CD4-positive, alpha-beta T cell treated with Interleukin-15 for 4 hours (primary cell): ENCODE results near the gene HNF1B.
"Not testable (repeated sequence)": the region's sequence is repeated elsewhere in the genome, so short reads cannot be mapped to it uniquely, and the experiment has no call there.

Experiments
- DNase-seq: peaks from one replicate; pipeline ENCODE4 v3.0.0-alpha.2; 2020; ENCODE audit warnings: low spot score

The HNF1B gene, protein sequence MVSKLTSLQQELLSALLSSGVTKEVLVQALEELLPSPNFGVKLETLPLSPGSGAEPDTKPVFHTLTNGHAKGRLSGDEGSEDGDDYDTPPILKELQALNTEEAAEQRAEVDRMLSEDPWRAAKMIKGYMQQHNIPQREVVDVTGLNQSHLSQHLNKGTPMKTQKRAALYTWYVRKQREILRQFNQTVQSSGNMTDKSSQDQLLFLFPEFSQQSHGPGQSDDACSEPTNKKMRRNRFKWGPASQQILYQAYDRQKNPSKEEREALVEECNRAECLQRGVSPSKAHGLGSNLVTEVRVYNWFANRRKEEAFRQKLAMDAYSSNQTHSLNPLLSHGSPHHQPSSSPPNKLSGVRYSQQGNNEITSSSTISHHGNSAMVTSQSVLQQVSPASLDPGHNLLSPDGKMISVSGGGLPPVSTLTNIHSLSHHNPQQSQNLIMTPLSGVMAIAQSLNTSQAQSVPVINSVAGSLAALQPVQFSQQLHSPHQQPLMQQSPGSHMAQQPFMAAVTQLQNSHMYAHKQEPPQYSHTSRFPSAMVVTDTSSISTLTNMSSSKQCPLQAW

GRCh38 chr17:37744961-37745800, at the start of gene HNF1B:
TSS of gene HNF1B (minus strand) at chr17:37745059. CDS start at chr17:37744884, 175 bp downstream.
- no peak for DNase-seq

- no peak for DNase-seq
These were observed 47.9 kb upstream of the HNF1B start for GRCh38 chr17:37792787-37793186.

DNA sequence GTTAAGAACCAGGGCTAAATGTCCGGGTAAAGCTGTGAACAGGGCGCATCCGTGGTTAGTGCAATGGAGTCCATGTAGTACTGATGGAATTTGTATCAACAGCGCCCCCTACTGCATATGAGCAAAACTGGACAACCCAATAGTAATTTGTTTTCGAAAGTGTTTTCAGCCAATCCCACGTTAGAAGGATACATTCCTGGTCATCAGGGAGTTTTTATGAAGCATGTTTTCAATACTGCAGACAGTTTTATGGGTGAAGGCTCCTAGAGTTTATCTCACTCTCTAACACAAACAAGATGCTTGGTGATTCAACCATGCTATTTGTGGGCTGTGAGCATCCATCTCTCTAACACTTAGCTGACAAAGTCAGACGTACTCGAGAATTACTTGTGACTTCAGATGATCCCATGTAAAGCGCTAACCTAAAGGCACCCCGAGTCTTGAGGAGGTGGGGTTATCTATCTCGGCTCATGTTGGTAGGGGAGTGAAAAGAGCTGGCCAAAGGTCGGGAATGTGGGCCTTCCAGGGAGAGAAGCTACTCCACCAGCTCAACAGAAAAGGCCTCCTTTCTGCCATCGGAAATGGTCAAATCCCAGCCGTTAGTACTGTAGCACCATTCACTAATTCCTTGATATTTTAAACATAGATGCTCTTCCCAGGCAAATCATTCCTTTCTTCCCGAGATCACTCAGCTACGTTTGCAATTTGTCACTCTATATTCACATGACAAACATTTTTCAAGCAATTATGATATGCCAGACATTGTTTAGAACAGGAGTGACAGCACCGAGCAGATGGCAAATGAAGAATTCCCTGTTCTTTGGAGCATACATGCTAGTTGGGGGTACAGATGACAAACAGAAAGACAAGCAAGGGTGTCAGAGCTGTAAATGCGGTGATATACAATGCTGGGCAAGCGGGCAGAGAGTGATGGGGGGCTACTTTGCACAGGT, 46.9 kb upstream of the HNF1B start:
- DNase-seq = peak; percentile 45

- no peak for DNase-seq
These were observed 45.1 kb upstream of the HNF1B start for GRCh38 chr17:37789771-37790541.

DNA sequence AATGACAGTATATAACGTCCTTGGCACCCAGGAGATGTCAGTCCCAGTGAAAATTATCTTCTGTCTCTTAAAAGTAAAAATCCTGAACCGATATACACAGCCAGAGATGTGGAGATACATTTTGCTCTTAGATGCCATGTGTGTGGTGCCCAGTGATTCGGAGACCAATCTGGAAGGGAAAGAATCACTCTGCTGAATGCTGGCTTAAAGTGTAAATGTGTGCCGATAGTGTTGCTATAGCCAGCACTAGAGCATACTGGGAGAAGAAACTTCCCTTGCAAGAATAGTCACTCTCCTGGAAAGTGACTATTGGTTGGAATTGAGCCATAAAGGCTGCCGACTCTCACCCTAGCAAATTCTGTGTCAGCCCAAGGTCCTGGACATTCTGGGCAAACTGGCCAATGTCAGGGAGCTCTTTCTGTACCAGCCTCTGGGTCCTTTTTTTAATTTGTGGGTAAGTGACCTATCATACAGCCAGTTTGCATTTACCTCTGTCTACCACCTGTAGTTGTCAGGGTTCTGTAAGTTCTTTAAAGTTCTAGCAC, 44.2 kb upstream of the HNF1B start:
- no peak for DNase-seq

DNA sequence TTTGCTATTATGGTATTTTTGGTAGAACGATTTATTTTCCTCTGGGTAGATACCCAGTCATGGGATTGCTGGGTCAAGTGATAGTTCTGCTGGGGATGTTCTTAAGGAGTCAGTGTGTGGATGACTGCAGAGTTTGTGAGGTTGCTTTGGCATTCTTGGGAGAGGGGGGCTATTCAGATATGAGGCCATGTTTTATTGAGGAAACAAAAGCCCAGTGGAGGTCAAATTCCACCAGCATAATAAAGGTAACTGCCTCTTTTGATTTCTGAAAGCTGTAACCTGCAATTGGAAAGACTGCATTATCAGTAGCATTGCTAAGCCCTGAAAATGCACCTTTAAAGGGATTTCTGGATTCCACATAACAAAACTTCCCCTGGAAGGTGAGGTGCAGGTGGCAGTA, 43.7 kb upstream of the HNF1B start:
- DNase-seq = no peak

GRCh38 chr17:37787055-37787757, 42.3 kb upstream of the HNF1B start:
- DNase-seq = no peak

- DNase-seq = no peak
These were observed 41.6 kb upstream of the HNF1B start for GRCh38 chr17:37786481-37786880.

GRCh38 chr17:37782460-37782859, 37.6 kb upstream of the HNF1B start:
- not testable (repeated sequence) for DNase-seq

- DNase-seq = no peak
These were observed 36.6 kb upstream of the HNF1B start for GRCh38 chr17:37781451-37781850.

GRCh38 chr17:37779554-37779953, 34.7 kb upstream of the HNF1B start:
- DNase-seq = no peak

DNA sequence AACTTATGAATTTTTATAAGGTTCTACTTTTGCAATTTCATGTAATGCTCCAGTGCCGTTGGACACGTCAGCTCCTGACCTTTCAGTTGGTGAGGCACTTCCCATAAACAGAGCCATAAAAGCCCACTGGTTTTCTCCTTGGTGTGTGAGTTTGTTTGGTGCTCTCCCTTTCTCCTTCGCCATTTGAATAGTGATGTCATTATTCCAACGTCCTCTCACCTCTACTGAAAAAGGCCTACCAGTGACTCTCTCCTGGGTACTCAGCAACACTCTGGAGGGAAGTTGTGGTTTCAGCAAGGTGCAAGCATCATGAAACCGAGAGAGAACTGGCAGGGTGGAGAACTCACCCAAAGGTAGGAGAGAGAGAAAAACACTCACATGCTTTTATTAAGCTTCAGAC, 29.6 kb upstream of the HNF1B start:
- peak; percentile 14 for DNase-seq

DNA sequence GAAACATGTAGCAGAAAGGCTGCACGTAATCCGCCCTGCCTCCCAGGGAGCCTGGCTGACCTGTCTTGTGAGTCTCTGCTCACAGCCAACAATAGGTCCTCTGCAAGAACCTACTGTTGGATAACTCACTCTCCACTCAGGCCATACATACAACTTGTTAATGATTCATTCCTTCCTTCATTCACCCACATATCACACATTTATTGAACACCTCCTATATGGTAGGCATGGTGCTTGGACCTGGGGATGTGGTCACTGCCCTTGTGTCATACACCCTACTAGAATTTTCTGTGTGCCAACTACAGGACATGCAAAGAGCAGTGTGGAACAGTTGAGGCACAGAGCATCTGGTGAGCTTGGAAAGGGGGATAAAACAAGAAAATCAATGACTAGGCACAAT, 28.1 kb upstream of the HNF1B start:
- no peak for DNase-seq

DNA sequence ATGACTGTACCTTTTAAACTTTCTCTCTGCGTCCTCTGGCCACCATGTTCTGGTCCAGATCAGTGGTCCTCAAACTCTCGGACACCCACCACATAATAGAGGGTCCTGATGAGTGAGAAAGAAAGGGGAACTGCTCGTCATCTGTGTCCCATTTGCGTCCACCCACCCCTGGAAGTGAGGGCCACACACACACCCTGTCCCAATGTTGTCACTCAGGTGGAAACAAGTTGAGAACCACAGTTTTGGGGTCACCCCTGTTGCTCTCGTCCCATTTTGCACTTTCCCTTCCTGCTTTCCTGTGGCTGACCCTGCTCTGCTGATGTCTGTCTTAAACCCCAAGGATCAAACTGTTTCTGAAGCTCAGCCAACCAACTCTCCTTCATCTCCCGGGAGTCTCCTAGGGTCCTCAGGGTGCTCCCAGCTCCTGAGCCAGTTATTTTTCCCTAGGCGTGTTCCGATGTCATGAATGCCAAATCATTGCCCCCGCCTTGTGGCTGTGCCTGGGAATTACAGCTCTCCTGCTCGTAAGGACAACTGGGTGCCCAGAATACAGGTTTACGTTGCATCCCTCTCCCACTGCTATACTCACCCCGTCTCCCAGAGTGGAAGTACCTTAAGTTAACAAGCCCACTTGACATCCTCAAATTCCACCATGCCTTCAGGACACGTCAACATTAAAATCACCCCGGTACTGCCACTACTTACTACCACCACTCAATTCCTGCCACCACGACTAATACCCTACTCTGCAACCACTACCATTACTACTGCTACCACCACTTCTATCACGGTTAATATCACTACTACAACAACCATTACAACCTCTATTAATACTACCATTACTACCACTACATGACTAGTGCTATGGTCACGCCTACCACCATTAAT, 26.0 kb upstream of the HNF1B start:
- no peak for DNase-seq

- no peak for DNase-seq
These were observed 24.2 kb upstream of the HNF1B start for GRCh38 chr17:37769050-37769449.

DNA sequence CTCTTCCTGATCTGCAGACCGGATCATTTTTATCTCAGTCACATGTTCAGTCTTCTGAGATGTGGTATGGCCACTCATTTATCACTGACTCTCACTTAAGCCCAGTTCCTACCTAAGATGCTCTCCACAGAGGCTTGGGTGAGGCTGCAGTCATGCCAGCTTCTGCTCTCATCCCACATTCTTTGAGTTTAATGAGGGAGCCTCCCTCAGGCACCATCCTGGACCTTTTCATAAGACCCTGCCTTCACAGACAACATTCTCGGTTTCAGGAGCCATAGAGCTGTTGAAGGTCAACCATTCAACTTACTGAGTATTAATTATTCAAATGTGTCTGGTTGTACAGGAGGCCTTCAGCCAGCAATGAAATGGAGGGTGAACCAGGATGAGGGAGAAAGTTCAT, 23.6 kb upstream of the HNF1B start:
- no peak for DNase-seq

GRCh38 chr17:37766971-37767370, 22.1 kb upstream of the HNF1B start:
- DNase-seq = no peak

- no peak for DNase-seq
These were observed 19.5 kb upstream of the HNF1B start for GRCh38 chr17:37764383-37764782.

DNA sequence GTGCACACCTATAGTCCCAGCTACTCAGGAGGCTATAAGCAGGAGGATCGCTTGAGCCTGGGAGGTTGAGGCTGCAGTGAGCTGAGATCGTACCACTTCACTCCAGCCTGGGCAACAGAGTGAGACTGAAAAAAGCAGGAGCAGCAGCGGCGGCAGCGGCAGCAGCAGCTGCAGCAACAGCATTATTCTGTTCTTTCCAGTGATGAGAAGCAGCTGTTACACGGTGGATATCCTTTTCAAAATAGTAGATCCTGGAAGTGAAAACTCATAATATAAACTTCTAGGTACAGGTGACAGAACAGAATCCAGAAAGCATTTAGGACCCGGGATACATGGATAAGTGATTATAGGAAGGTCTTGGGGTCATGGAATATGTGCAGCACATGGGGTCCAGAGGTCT, 17.8 kb upstream of the HNF1B start:
- no peak for DNase-seq
